Naive thymus-derived CD4-positive, alpha-beta T cell (primary cell): Measurements from ENCODE around the gene CACNB4. TPM values are rescaled to one million over a fixed set of nuclear protein-coding genes. Genes with fewer than 3 reads are reported as not detected.

Experiments
- ATAC-seq: fragments of 150-1000 bp; cut with Tn5 transposase; 2 replicates; pipeline ENCODE4 v1.10.0; 2021; ENCODE audit warnings: mild to moderate bottlenecking, moderate library complexity
- CTCF ChIA-PET: fragments of 350-600 bp; sonication (Branson Sonifier 250); formaldehyde crosslinking; loops from one replicate; lab custom pipeline; 2021; ENCODE audit warnings: antibody characterized with exemption; lab: Charles Lee
- POLR2A ChIA-PET: fragments of 350-600 bp; sonication (Branson Sonifier 250); formaldehyde crosslinking; loops from one replicate; lab custom pipeline; 2021; ENCODE audit warnings: antibody characterized with exemption, inconsistent platforms; lab: Charles Lee
- DNase-seq, 9 donors: peaks; one replicate each; pipeline versions ENCODE4 v3.0.0 to v3.0.0-alpha.2; 2020 to 2022; ENCODE audit warnings: mixed read lengths in 1 of 9
- H3K27ac ChIP-seq: one replicate; pipeline ENCODE4 v1.7.0; 2013; ENCODE audit warnings: mild to moderate bottlenecking, low read depth, low read length, moderate library complexity
- H3K27me3 ChIP-seq, 2 donors: one replicate each; pipeline ENCODE4 v1.7.0; 2013; ENCODE audit warnings: low read length in 2 of 2, mild to moderate bottlenecking in 2 of 2, moderate library complexity in 2 of 2; ENCODE audit not compliant: control insufficient read depth in 2 of 2, insufficient read depth in 2 of 2
- H3K36me3 ChIP-seq, 3 experiments: 1 replicate in 2 of 3; 2 replicates in 1 of 3; pipeline ENCODE4 v1.7.0; 2013; ENCODE audit warnings: low read length in 3 of 3, mild to moderate bottlenecking in 3 of 3, moderate library complexity in 1 of 3; ENCODE audit not compliant: insufficient read depth in 3 of 3, control insufficient read depth in 2 of 3
- H3K4me1 ChIP-seq, 2 donors: one replicate each; pipeline ENCODE4 v1.7.0; 2013; ENCODE audit warnings: low read length in 2 of 2, mild to moderate bottlenecking in 2 of 2, moderate library complexity in 1 of 2; ENCODE audit not compliant: control insufficient read depth in 2 of 2, insufficient read depth in 2 of 2
- H3K4me3 ChIP-seq: 2 replicates; pipeline ENCODE4 v1.7.0; 2013; ENCODE audit warnings: mild to moderate bottlenecking, low read length
- H3K9me3 ChIP-seq, 3 experiments: 1 replicate in 2 of 3; 2 replicates in 1 of 3; pipeline ENCODE4 v1.7.0; 2013; ENCODE audit warnings: low read length in 3 of 3; ENCODE audit not compliant: control insufficient read depth in 2 of 3
- H3K27ac Mint-ChIP-seq, 9 donors: one replicate each; pipeline ENCODE4 v1.8.0; 2020 to 2022; ENCODE audit warnings: mixed read lengths in 9 of 9, mild to moderate bottlenecking in 8 of 9, moderate library complexity in 5 of 9, inconsistent platforms in 2 of 9
- H3K27me3 Mint-ChIP-seq, 5 donors: one replicate each; pipeline ENCODE4 v1.8.0; 2021 to 2022; ENCODE audit warnings: mixed read lengths in 5 of 5, mild to moderate bottlenecking in 1 of 5
- H3K36me3 Mint-ChIP-seq, 5 donors: one replicate each; pipeline ENCODE4 v1.8.0; 2020 to 2022; ENCODE audit warnings: mixed read lengths in 5 of 5, mild to moderate bottlenecking in 3 of 5, inconsistent platforms in 1 of 5
- H3K4me1 Mint-ChIP-seq, 7 donors: one replicate each; pipeline ENCODE4 v1.8.0; 2020 to 2022; ENCODE audit warnings: mixed read lengths in 7 of 7, mild to moderate bottlenecking in 3 of 7, inconsistent platforms in 1 of 7
- H3K4me3 Mint-ChIP-seq, 10 donors: one replicate each; pipeline ENCODE4 v1.8.0; 2020 to 2022; ENCODE audit warnings: mild to moderate bottlenecking in 10 of 10, mixed read lengths in 10 of 10, moderate library complexity in 6 of 10, inconsistent platforms in 2 of 10
- H3K9me3 Mint-ChIP-seq, 11 donors: one replicate each; pipeline ENCODE4 v1.8.0; 2020 to 2022; ENCODE audit warnings: mixed read lengths in 11 of 11, mild to moderate bottlenecking in 4 of 11, inconsistent platforms in 1 of 11, moderate library complexity in 1 of 11
- intact Hi-C, 2 donors: fragments of 100-400 bp; cut with micrococcal nuclease; formaldehyde crosslinking; loops; one replicate each; pipeline ENCODE4 v1.15.1; 2023
- polyA plus RNA-seq, 2 donors: library from polyadenylated mRNA; unstranded; fragments of 300-500 nt; fragmentation: Illumina TruSeq; gene quantifications; one replicate each; pipeline ENCODE4 v1.2.3, GENCODE V29; 2021
- total RNA-seq, 6 experiments: library from RNA in 5 of 6; stranded (reverse) in 5 of 6; gene quantifications; 1 replicate in 5 of 6; 2 replicates in 1 of 6; pipeline ENCODE4 v1.2.3 and lab custom pipeline; 2021 to 2026

CACNB4 gene
- total and polyA plus RNA-seq, 7 experiments from 2014 or later: 0.16 to 2.5 (median 0.42) TPM; not detected in 2

- Mint-ChIP-seq H3K4me3 (no peak overlapping the region), H3K9me3 (no peaks in the 10 kb centered on the region), H3K36me3 (no peaks in the 10 kb centered on the region), H3K27ac (no peak overlapping the region), H3K4me1 (no peaks in the 10 kb centered on the region), H3K27me3 (peaks cover 12 to 30% (median 16%) of the 10 kb centered on the region in 5 donors)
- Histone ChIP-seq H3K27ac (no peak overlapping the region), H3K9me3 (no peaks in the 10 kb centered on the region), H3K4me1 (no peaks in the 10 kb centered on the region), H3K4me3 (no peak overlapping the region), H3K27me3 (no peaks in the 10 kb centered on the region), H3K36me3 (no peaks in the 10 kb centered on the region)
- DNase-seq: no peak
- CTCF ChIA-PET: interaction anchor here (0.7 kb wide), 1 partner anchor 1221 kb away, joined by 4 read pairs; no protein-coding TSS in a partner anchor
- intact Hi-C loops: no loop called here
- ATAC-seq: no peak
- POLR2A ChIA-PET: interaction anchor here (0.7 kb wide), 1 partner anchor 34 kb away, joined by 3 read pairs; no protein-coding TSS in a partner anchor
Measured at GRCh38 chr2:151931756-151932155, 167.1 kb downstream of the CACNB4 start.

GRCh38 chr2:151931030-151931611 is 167.7 kb downstream of the CACNB4 start:
- CTCF ChIA-PET: interaction anchor here (0.7 kb wide), 1 partner anchor 1222 kb away, joined by 4 read pairs; no protein-coding TSS in a partner anchor
- no peaks in the 10 kb centered on the region for H3K9me3 ChIP-seq

DNA sequence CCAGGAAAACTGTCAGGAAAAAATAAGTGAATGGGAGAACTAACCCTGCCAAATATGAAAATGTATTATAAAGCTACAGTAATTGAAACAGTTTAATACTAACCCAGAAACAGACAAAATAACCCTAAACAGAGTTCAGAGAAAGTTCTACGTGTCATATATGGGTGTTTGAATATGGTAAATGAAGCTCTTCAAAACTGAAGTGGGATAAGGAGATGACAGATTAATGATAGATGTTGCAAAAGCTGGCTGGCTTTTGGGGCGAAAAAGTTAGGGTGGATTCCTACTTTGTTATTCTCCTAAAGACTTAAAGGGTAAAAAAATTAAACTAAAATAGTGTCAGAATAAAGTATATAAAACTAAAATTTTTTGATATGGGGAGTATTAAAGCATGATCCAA is 168.8 kb downstream of the CACNB4 start:
- peaks cover 14 to 28% (median 20%) of the 10 kb centered on the region in 5 donors for H3K27me3 Mint-ChIP-seq
- ChIA-PET CTCF (no interaction called here), POLR2A (no interaction called here)
- H3K4me3 Mint-ChIP-seq: no peak overlapping the region
- Histone ChIP-seq H3K9me3 (no peaks in the 10 kb centered on the region), H3K4me1 (no peaks in the 10 kb centered on the region), H3K27me3 (no peaks in the 10 kb centered on the region), H3K27ac (no peak overlapping the region), H3K36me3 (no peaks in the 10 kb centered on the region), H3K4me3 (no peak overlapping the region)
- no peak overlapping the region for H3K27ac Mint-ChIP-seq
- no peaks in the 10 kb centered on the region for H3K36me3 Mint-ChIP-seq
- intact Hi-C loops: no loop called here
- no peaks in the 10 kb centered on the region for H3K4me1 Mint-ChIP-seq
- H3K9me3 Mint-ChIP-seq: no peaks in the 10 kb centered on the region
- no peak for ATAC-seq
- no peak for DNase-seq

More at GRCh38 chr2:151931030-151931611, 167.7 kb downstream of the CACNB4 start:
- H3K4me3 ChIP-seq: no peak overlapping the region
- no peak for ATAC-seq
- H3K4me1 ChIP-seq: no peaks in the 10 kb centered on the region
- no peaks in the 10 kb centered on the region for H3K36me3 ChIP-seq
- H3K27ac ChIP-seq: no peak overlapping the region
- H3K27ac Mint-ChIP-seq: no peak overlapping the region
- peaks cover 14 to 30% (median 17%) of the 10 kb centered on the region in 5 donors for H3K27me3 Mint-ChIP-seq
- no peak overlapping the region for H3K4me3 Mint-ChIP-seq
- no peaks in the 10 kb centered on the region for H3K36me3 Mint-ChIP-seq
- POLR2A ChIA-PET: interaction anchor here (0.7 kb wide), 1 partner anchor 34 kb away, joined by 3 read pairs; no protein-coding TSS in a partner anchor
- intact Hi-C loops: no loop called here
- DNase-seq: no peak
- no peaks in the 10 kb centered on the region for H3K4me1 Mint-ChIP-seq
- no peaks in the 10 kb centered on the region for H3K9me3 Mint-ChIP-seq
- no peaks in the 10 kb centered on the region for H3K27me3 ChIP-seq

GRCh38 chr2:151928380-151928779 is 170.5 kb downstream of the CACNB4 start:
- intact Hi-C loops: no loop called here
- POLR2A ChIA-PET: no interaction called here
- peaks cover 0 to 2% (median 0%) of the 10 kb centered on the region in 11 donors for H3K9me3 Mint-ChIP-seq

GRCh38 chr2:151927501-151928221 is 171.2 kb downstream of the CACNB4 start:
- peak; percentile 49 for ATAC-seq
- ChIA-PET CTCF (no interaction called here), POLR2A (no interaction called here)
- Mint-ChIP-seq H3K4me1 (no peaks in the 10 kb centered on the region), H3K4me3 (no peak overlapping the region), H3K27me3 (peaks cover 9 to 20% (median 19%) of the 10 kb centered on the region in 5 donors), H3K27ac (peak overlapping the region in 1 of 9 donors; percentile 38), H3K9me3 (peaks cover 0 to 4% (median 0%) of the 10 kb centered on the region in 11 donors), H3K36me3 (no peaks in the 10 kb centered on the region)
- Histone ChIP-seq H3K4me1 (no peaks in the 10 kb centered on the region), H3K9me3 (no peaks in the 10 kb centered on the region), H3K4me3 (no peak overlapping the region), H3K36me3 (no peaks in the 10 kb centered on the region), H3K27me3 (no peaks in the 10 kb centered on the region), H3K27ac (no peak overlapping the region)
- intact Hi-C loops: no loop called here
- DNase-seq: no peak

More at GRCh38 chr2:151928380-151928779, 170.5 kb downstream of the CACNB4 start:
- Mint-ChIP-seq H3K4me3 (no peak overlapping the region), H3K27me3 (peaks cover 9 to 20% (median 17%) of the 10 kb centered on the region in 5 donors), H3K27ac (no peak overlapping the region), H3K4me1 (no peaks in the 10 kb centered on the region), H3K36me3 (no peaks in the 10 kb centered on the region)
- no peaks in the 10 kb centered on the region for H3K4me1 ChIP-seq
- ATAC-seq (peak; percentile 36), DNase-seq (no peak)
- CTCF ChIA-PET: no interaction called here
- no peaks in the 10 kb centered on the region for H3K9me3 ChIP-seq
- H3K27me3 ChIP-seq: no peaks in the 10 kb centered on the region
- H3K36me3 ChIP-seq: no peaks in the 10 kb centered on the region
- no peak overlapping the region for H3K4me3 ChIP-seq
- H3K27ac ChIP-seq: no peak overlapping the region

DNA sequence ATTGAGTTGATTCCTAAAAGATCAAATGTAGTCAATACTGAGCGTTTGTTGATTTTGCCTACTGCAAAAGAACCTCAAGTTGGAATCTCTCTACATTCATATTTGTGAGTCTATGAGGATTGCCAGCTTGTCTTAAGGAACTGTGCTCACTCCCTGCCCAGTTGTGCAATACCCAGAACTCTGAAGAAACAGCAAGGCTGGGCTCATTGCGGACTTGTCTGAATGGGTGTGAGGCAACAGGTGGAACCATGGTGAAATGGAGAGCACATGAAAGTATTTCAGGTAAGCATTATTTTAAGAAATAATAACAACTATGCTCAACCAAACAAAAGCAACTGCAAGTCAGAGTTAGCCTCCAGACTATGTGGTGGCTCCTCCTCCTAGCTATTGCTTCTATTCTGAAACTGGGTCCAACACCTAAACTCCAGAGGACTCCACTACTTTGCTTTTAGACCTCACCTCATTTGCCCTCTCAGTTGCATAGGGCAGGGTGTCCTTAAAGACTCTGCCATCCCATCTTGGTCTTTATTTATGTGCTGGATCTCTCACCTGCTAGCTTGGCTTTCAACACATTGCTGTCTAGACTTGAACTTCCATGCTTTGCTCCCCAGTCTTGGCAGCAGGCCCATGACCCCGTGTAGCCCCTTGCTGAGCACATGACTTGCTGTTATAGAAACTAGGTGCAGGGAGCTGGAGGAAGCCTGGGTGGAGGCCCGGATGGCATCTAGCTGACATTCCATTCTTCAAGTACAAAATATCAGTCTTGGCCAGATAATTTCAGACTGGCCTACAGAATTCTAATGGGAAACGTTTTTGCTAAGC is 175.8 kb downstream of the CACNB4 start:
- Histone ChIP-seq H3K4me1 (no peaks in the 10 kb centered on the region), H3K27ac (no peak overlapping the region), H3K4me3 (no peak overlapping the region), H3K27me3 (no peaks in the 10 kb centered on the region), H3K9me3 (no peaks in the 10 kb centered on the region), H3K36me3 (no peaks in the 10 kb centered on the region)
- intact Hi-C loops: no loop called here
- Mint-ChIP-seq H3K27ac (peak overlapping the region in 1 of 9 donors; percentile 22), H3K36me3 (no peaks in the 10 kb centered on the region), H3K9me3 (peaks cover 0 to 4% (median 0%) of the 10 kb centered on the region in 11 donors), H3K4me1 (peaks cover 0 to 6% (median 0%) of the 10 kb centered on the region in 7 donors), H3K4me3 (no peak overlapping the region), H3K27me3 (peaks cover 6 to 15% (median 14%) of the 10 kb centered on the region in 5 donors)
- ATAC-seq (peak; percentile 68), DNase-seq (no peak)
- CTCF ChIA-PET: no interaction called here
- POLR2A ChIA-PET: no interaction called here
